CD14-positive monocyte (primary cell): Measurements from ENCODE around the gene PREP. TPM values are rescaled to one million over a fixed set of nuclear protein-coding genes. Genes with fewer than 3 reads are reported as not detected.

Experiments
- DNase-seq, 3 donors: peaks; one replicate each; pipeline ENCODE4 v3.0.0-alpha.2; 2011 to 2022
- H2AFZ ChIP-seq: 2 replicates; pipeline ENCODE4 v1.6.0; 2012; ENCODE audit warnings: mild to moderate bottlenecking, low read depth, low read length, inconsistent platforms; ENCODE audit not compliant: insufficient read depth, poor library complexity, severe bottlenecking
- H3K27ac ChIP-seq, 2 donors: 1 replicate in 1 of 2; 2 replicates in 1 of 2; pipeline ENCODE4 v1.5.1; 2012 to 2013; ENCODE audit warnings: low read length in 2 of 2, control low read depth in 1 of 2, inconsistent platforms in 1 of 2, low read depth in 1 of 2, mild to moderate bottlenecking in 1 of 2
- H3K27me3 ChIP-seq, 2 donors: one replicate each; pipeline versions ENCODE4 v1.6.0 to v1.6.1; 2011 to 2013; ENCODE audit warnings: low read length in 2 of 2; ENCODE audit not compliant: control insufficient read depth in 2 of 2, insufficient read depth in 2 of 2
- H3K36me3 ChIP-seq, 2 donors: replicated peaks in 1 of 2; 1 replicate in 1 of 2; 2 replicates in 1 of 2; pipeline versions ENCODE4 v1.5.1 to v1.6.1; 2012 to 2013; ENCODE audit warnings: low read length in 2 of 2, control low read depth in 1 of 2, inconsistent platforms in 1 of 2, mild to moderate bottlenecking in 1 of 2; ENCODE audit not compliant: insufficient read depth in 2 of 2, control insufficient read depth in 1 of 2
- H3K4me1 ChIP-seq, 2 donors: 1 replicate in 1 of 2; 2 replicates in 1 of 2; pipeline versions ENCODE4 v1.5.1 to v1.6.1; 2012 to 2013; ENCODE audit warnings: low read length in 2 of 2, control low read depth in 1 of 2, inconsistent platforms in 1 of 2, mild to moderate bottlenecking in 1 of 2, moderate library complexity in 1 of 2; ENCODE audit not compliant: insufficient read depth in 2 of 2, control insufficient read depth in 1 of 2
- H3K4me2 ChIP-seq: replicated peaks from 2 replicates; pipeline ENCODE3; 2012; ENCODE audit warnings: low read length, moderate library complexity, mild to moderate bottlenecking; ENCODE audit not compliant: poor library complexity, severe bottlenecking; ENCODE audit errors: extremely low read depth
- H3K4me3 ChIP-seq, 3 experiments: fragments of 200-600 bp in 1 of 3; sonication (generic) in 1 of 3; replicated peaks in 1 of 3; 1 replicate in 2 of 3; 2 replicates in 1 of 3; pipeline ENCODE4 v1.5.1; 2011 to 2013; ENCODE audit warnings: low read length in 3 of 3, mild to moderate bottlenecking in 3 of 3, control low read depth in 2 of 3, low read depth in 2 of 3, inconsistent platforms in 1 of 3, moderate library complexity in 1 of 3
- H3K79me2 ChIP-seq: 2 replicates; pipeline ENCODE4 v1.6.0; 2012; ENCODE audit warnings: mild to moderate bottlenecking, control low read depth, inconsistent platforms, low read length, moderate library complexity; ENCODE audit not compliant: insufficient read depth
- H3K9ac ChIP-seq: 2 replicates; pipeline ENCODE4 v1.6.0; 2017; ENCODE audit warnings: low read length, mild to moderate bottlenecking; ENCODE audit not compliant: insufficient read depth, poor library complexity, severe bottlenecking
- H3K9me3 ChIP-seq, 2 donors: replicated peaks in 1 of 2; 1 replicate in 1 of 2; 2 replicates in 1 of 2; pipeline versions ENCODE4 v1.5.1 to v1.6.1; 2012 to 2013; ENCODE audit warnings: low read length in 2 of 2, control low read depth in 1 of 2; ENCODE audit not compliant: control insufficient read depth in 1 of 2, insufficient read depth in 1 of 2
- H4K20me1 ChIP-seq: 2 replicates; pipeline ENCODE4 v1.6.0; 2012; ENCODE audit warnings: mild to moderate bottlenecking, low read length, control low read depth, moderate library complexity; ENCODE audit not compliant: insufficient read depth
- H3K27ac Mint-ChIP-seq, 7 donors: one replicate each; pipeline ENCODE4 v1.8.0; 2020; ENCODE audit warnings: mild to moderate bottlenecking in 7 of 7, mixed read lengths in 7 of 7, moderate library complexity in 6 of 7, inconsistent platforms in 2 of 7
- H3K27me3 Mint-ChIP-seq, 3 donors: one replicate each; pipeline ENCODE4 v1.8.0; 2021 to 2022; ENCODE audit warnings: low read depth in 3 of 3, mild to moderate bottlenecking in 3 of 3, mixed read lengths in 3 of 3, moderate library complexity in 3 of 3, inconsistent platforms in 1 of 3
- H3K36me3 Mint-ChIP-seq, 2 donors: one replicate each; pipeline ENCODE4 v1.8.0; 2020; ENCODE audit warnings: mixed read lengths in 2 of 2, inconsistent platforms in 1 of 2, mild to moderate bottlenecking in 1 of 2
- H3K4me1 Mint-ChIP-seq: one replicate; pipeline ENCODE4 v1.8.0; 2020; ENCODE audit warnings: mild to moderate bottlenecking, mixed read lengths
- H3K4me3 Mint-ChIP-seq, 2 donors: one replicate each; pipeline ENCODE4 v1.8.0; 2020; ENCODE audit warnings: mild to moderate bottlenecking in 2 of 2, mixed read lengths in 2 of 2, moderate library complexity in 1 of 2
- H3K9me3 Mint-ChIP-seq, 7 donors: one replicate each; pipeline ENCODE4 v1.8.0; 2020 to 2022; ENCODE audit warnings: mixed read lengths in 7 of 7, mild to moderate bottlenecking in 6 of 7, moderate library complexity in 6 of 7, inconsistent platforms in 2 of 7
- CTCF ChIP-seq: fragments of 200-600 bp; IDR thresholded peaks from one replicate; pipeline ENCODE4 v1.8.0; 2022; ENCODE audit warnings: antibody characterized with exemption, mild to moderate bottlenecking
- WGBS: methylation state at CpG from one replicate; pipeline ENCODE4 v1.1.5; 2013; ENCODE audit warnings: missing lambda C conversion rate; ENCODE audit not compliant: insufficient coverage; 5-methylcytosine and 5-hydroxymethylcytosine counted together
- intact Hi-C, 2 donors: fragments of 100-400 bp; cut with micrococcal nuclease; formaldehyde crosslinking; loops; one replicate each; pipeline versions ENCODE4 v1.15.0 to v1.15.1; 2023
- polyA plus RNA-seq, 3 donors: library from polyadenylated mRNA; depleted of rRNA in 1 of 3; unstranded in 2 of 3; stranded (reverse) in 1 of 3; fragments of 300-500 nt in 2 of 3; fragments of >200 nt in 1 of 3; fragmentation: Illumina TruSeq in 2 of 3; gene quantifications; 1 replicate in 2 of 3; 2 replicates in 1 of 3; pipeline ENCODE4 v1.2.3, GENCODE V29; 2012 to 2021

The PREP gene
- polyA plus RNA-seq, 3 donors, result 21.4 to 40.8 (median 30.7) TPM

- Histone ChIP-seq H3K27me3 (no peaks in the 10 kb centered on the region), H3K9ac (no peak overlapping the region), H3K27ac (no peak overlapping the region), H3K4me3 (no peak overlapping the region), H2AFZ (no peak overlapping the region), H3K4me1 (no peaks in the 10 kb centered on the region), H3K9me3 (no peaks in the 10 kb centered on the region), H3K36me3 (no peaks in the 10 kb centered on the region), H3K79me2 (no peaks in the 10 kb centered on the region), H3K4me2 (no peak overlapping the region), H4K20me1 (no peaks in the 10 kb centered on the region)
- Mint-ChIP-seq H3K27me3 (peaks cover 2 to 6% (median 4%) of the 10 kb centered on the region in 3 donors), H3K36me3 (no peaks in the 10 kb centered on the region), H3K9me3 (peaks cover 0 to 4% (median 2%) of the 10 kb centered on the region in 7 donors), H3K27ac (no peak overlapping the region), H3K4me1 (no peaks in the 10 kb centered on the region), H3K4me3 (no peak overlapping the region)
- no peak for DNase-seq
- intact Hi-C loops, result no loop called here
- TF ChIP-seq CTCF, result no peak
Observed at GRCh38 chr6:105256619-105257018, 146.3 kb downstream of the PREP start.

GRCh38 chr6:105253787-105254186 is 149.1 kb downstream of the PREP start:
- H3K36me3 ChIP-seq, result no peaks in the 10 kb centered on the region
- H3K27ac ChIP-seq, result no peak overlapping the region
- H3K27ac Mint-ChIP-seq, result no peak overlapping the region
- peaks cover 0 to 6% (median 2%) of the 10 kb centered on the region in 3 donors for H3K27me3 Mint-ChIP-seq
- no peaks in the 10 kb centered on the region for H3K9me3 ChIP-seq
- DNase-seq, result no peak
- whole genome bisulfite sequencing, result 90% methylated on average over 3 of the region's 6 CpGs
- intact Hi-C loops, result no loop called here
- TF ChIP-seq CTCF, result no peak
- H4K20me1 ChIP-seq, result no peaks in the 10 kb centered on the region
- no peaks in the 10 kb centered on the region for H3K4me1 Mint-ChIP-seq
- H2AFZ ChIP-seq, result no peak overlapping the region
- H3K9ac ChIP-seq, result no peak overlapping the region
- peaks cover 1 to 5% (median 3%) of the 10 kb centered on the region in 7 donors for H3K9me3 Mint-ChIP-seq
- no peak overlapping the region for H3K4me3 Mint-ChIP-seq
- no peaks in the 10 kb centered on the region for H3K27me3 ChIP-seq
- H3K4me3 ChIP-seq, result no peak overlapping the region
- H3K79me2 ChIP-seq, result no peaks in the 10 kb centered on the region
- no peaks in the 10 kb centered on the region for H3K4me1 ChIP-seq
- no peak overlapping the region for H3K4me2 ChIP-seq
- no peaks in the 10 kb centered on the region for H3K36me3 Mint-ChIP-seq
